WTC11 (cell line): Measurements from ENCODE around the gene NCS1.

Experiments used
- CREM ChIP-seq: sonication (generic); formaldehyde crosslinking; IDR thresholded peaks from 2 replicates; pipeline ENCODE4 v1.8.1; 2022; ENCODE audit warnings: mild to moderate bottlenecking, missing genetic modification reagents, moderate library complexity
- CTCF ChIP-seq: fragments of 200-600 bp; IDR thresholded peaks from 2 replicates; pipeline ENCODE4 v1.8.0; 2022; ENCODE audit warnings: antibody characterized with exemption
- ETV6 ChIP-seq: sonication (generic); formaldehyde crosslinking; IDR thresholded peaks from 2 replicates; pipeline ENCODE4 v1.8.1; 2022; ENCODE audit warnings: mild to moderate bottlenecking, missing genetic modification reagents
- FOXP1 ChIP-seq: sonication (generic); formaldehyde crosslinking; IDR thresholded peaks from 2 replicates; pipeline ENCODE4 v1.8.0; 2022; ENCODE audit warnings: missing genetic modification reagents, mild to moderate bottlenecking, moderate library complexity, borderline replicate concordance
- JAZF1 ChIP-seq: fragments of 250-450 bp; sonication (Bioruptor Pico); IDR thresholded peaks from 2 replicates; pipeline ENCODE4 v1.9.0; 2021; ENCODE audit warnings: moderate library complexity, mild to moderate bottlenecking, inconsistent platforms
- SMAD3 ChIP-seq: sonication (generic); formaldehyde crosslinking; IDR thresholded peaks from 2 replicates; pipeline ENCODE4 v1.8.0; 2022; ENCODE audit warnings: missing genetic modification reagents, mild to moderate bottlenecking, borderline replicate concordance
- ZNF263 ChIP-seq: sonication (generic); formaldehyde crosslinking; IDR thresholded peaks from 2 replicates; pipeline ENCODE4 v1.8.1; 2022; ENCODE audit warnings: low read depth, mild to moderate bottlenecking, moderate library complexity, missing genetic modification reagents
- TF ChIP-seq, protein P1 (sequence below): sonication (generic); formaldehyde crosslinking; IDR thresholded peaks from 2 replicates; pipeline ENCODE4 v1.8.1; 2023; ENCODE audit warnings: mild to moderate bottlenecking, missing genetic modification reagents, moderate library complexity
- TF ChIP-seq, protein P2 (sequence below): sonication (generic); formaldehyde crosslinking; IDR thresholded peaks from 2 replicates; pipeline ENCODE4 v1.8.1; 2022; ENCODE audit warnings: low read depth, missing genetic modification reagents, borderline replicate concordance
- TF ChIP-seq, protein P3 (sequence below): sonication (generic); formaldehyde crosslinking; IDR thresholded peaks from 2 replicates; pipeline ENCODE4 v1.8.0; 2022; ENCODE audit warnings: mild to moderate bottlenecking, missing genetic modification reagents

DNA sequence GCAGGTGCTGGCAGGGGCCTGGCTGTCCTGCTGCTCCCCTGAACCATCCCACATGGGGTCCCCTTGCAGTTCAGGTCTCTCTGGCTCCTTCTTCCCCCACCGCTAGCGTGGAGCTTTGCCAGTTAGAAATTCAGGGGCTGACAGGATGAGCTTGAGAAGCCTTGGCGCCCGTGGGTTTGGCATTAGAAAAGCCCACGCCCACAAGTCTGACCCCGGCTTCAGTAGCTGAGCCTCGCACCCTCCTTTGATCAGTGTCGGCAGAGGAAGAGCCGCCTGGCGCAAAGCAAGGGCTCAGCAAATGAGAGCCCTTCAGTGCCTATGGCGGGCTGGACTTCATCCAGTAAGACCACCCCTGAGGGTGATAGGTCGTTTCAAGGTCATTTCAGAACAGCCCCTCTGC is 30.1 kb upstream of the NCS1 start:
- TF ChIP-seq CTCF (no peak), ETV6 (no peak), FOXP1 (no peak), ZNF263 (no peak), SMAD3 (no peak), JAZF1 (CRISPR knock-in tag) (no peak), CREM (CRISPR knock-in tag) (no peak)
- TF ChIP-seq, protein P1, sequence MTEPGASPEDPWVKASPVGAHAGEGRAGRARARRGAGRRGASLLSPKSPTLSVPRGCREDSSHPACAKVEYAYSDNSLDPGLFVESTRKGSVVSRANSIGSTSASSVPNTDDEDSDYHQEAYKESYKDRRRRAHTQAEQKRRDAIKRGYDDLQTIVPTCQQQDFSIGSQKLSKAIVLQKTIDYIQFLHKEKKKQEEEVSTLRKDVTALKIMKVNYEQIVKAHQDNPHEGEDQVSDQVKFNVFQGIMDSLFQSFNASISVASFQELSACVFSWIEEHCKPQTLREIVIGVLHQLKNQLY (CRISPR knock-in tag): no peak
- TF ChIP-seq, protein P2, sequence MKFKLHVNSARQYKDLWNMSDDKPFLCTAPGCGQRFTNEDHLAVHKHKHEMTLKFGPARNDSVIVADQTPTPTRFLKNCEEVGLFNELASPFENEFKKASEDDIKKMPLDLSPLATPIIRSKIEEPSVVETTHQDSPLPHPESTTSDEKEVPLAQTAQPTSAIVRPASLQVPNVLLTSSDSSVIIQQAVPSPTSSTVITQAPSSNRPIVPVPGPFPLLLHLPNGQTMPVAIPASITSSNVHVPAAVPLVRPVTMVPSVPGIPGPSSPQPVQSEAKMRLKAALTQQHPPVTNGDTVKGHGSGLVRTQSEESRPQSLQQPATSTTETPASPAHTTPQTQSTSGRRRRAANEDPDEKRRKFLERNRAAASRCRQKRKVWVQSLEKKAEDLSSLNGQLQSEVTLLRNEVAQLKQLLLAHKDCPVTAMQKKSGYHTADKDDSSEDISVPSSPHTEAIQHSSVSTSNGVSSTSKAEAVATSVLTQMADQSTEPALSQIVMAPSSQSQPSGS (CRISPR knock-in tag): no peak
- TF ChIP-seq, protein P3, sequence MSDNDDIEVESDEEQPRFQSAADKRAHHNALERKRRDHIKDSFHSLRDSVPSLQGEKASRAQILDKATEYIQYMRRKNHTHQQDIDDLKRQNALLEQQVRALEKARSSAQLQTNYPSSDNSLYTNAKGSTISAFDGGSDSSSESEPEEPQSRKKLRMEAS: no peak
